ENCODE measurements around the gene TLR2.

TLR2 gene

DNA sequence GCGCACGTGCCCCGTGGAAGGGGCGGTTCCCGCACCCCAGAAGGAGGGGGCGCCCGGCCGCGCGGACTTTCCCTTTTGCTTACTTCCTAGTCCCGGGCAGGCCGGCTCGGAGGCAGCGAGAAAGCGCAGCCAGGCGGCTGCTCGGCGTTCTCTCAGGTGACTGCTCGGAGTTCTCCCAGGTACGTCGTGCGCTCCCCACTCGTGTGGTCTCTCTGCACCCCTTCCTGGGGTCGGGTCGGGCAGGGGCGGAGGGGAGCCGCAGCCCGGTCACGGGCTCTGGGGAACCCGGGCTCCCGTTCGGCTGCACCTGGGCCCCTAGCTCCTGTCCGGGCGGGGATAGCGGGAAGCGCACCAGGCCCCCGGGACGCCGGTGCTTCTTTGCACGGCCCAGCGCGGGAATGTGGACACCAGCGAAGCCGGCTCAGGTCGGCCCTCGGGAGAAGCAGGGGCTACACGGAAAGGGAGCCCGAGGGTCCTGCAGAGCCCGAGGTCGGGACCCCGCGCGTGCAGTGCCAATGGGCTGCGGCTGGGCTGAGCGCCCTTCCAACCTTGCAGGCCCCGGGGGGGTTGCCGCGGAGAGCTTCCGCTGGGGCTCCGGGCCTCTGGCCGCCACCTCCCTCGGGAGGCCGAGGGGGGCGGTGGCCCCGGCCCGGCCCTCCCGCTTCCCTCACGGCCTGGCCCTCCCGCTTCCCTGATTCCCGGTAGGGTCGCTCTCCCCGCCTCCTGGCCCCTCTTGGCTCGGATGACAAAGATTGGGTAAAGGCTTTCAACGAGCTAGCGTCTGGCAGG, at the start of gene TLR2:
Gene TLR2 (plus strand): TSS at position 99 of the 789 bp plus-strand sequence. CDS start 18,628 bp downstream, outside the sequence.
- DNase-seq (ENCODE audit: low read depth), result no peak

DNA sequence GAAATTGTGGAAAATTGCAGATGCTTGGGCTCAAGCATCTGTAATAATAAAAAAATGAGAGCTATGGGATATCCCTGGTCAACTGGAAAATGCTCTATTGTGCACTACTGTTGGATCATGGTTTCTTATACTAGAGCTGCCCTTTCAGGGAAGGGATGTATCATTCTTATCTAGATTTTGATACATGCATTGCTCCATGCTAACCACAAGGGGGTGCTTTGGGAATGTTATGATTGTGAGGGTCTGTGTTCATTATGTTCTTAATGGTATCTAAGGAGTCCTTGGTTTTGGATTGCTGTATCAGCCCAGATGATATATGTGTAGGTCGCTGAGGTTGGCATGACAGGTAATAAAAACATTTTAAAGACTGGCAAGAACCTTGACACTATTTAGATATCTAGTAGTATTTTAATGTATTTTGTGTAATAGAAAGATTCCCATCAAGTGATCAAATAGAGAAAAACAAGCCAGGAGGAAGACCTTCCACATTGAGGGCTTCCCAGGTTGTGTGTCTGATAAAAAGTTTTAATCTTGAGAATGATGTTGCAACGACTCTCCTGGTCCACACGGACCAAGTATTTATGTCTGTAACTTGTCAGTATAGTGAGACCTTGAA, 49.2 kb upstream of the TLR2 start:
- DNase-seq (ENCODE audit: low read depth), result no peak

GRCh38 chr4:153635846-153636245, 48.2 kb upstream of the TLR2 start:
- no peak for DNase-seq (ENCODE audit: low read depth)

- no peak for DNase-seq (ENCODE audit: low read depth)
Measured at GRCh38 chr4:153637201-153637600, 46.9 kb upstream of the TLR2 start.

DNA sequence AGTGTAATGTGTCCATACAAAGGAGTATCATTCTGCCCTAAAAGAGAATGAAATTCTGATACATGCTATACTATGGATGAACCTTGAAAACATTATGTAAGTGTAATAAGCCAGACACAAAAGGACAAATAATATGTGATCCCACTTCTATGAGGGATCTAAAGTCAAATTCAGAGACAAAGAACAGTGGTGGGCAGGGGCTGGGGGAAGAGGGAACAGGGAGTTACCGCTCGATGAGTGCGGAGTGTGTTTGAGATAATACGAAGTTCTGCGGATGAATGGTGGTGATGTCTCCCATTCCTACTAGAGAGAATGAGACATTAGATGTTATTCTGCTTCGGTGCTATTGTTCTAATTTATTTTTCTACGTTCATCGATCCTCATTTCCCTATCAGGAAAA, 46.1 kb upstream of the TLR2 start:
- DNase-seq (ENCODE audit: low read depth), result no peak

DNA sequence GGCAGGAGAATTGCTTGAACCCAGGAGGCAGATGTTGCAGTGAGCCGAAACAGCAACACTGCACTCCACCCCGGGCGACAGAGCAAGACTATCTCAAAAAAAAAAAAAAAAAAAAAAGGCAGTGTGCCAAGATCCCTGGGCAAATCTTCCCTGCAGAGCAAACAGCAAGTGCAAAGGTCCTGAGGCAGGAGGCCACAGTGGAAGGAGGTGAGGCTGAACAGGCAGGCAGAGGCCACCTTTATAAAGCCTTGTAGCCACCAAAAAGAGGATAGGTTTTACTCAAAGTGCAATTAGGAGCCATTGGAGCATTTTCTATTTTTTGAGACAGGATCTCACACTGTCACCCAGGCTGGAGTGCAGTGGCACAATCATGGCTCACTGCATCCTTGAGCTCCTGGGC, 45.1 kb upstream of the TLR2 start:
- DNase-seq (ENCODE audit: low read depth), result no peak

GRCh38 chr4:153639833-153640802, 44.0 kb upstream of the TLR2 start:
- DNase-seq (ENCODE audit: low read depth), result no peak

GRCh38 chr4:153641532-153641931, 42.5 kb upstream of the TLR2 start:
- DNase-seq (ENCODE audit: low read depth), result no peak

- DNase-seq (ENCODE audit: low read depth), result peak; percentile 46
Measured at GRCh38 chr4:153643406-153644383, 40.4 kb upstream of the TLR2 start.

- DNase-seq (ENCODE audit: low read depth), result no peak
Measured at GRCh38 chr4:153645183-153645582, 38.9 kb upstream of the TLR2 start.

- DNase-seq (ENCODE audit: low read depth), result no peak
Measured at GRCh38 chr4:153646261-153646660, 37.8 kb upstream of the TLR2 start.

GRCh38 chr4:153646978-153647377, 37.1 kb upstream of the TLR2 start:
- no peak for DNase-seq (ENCODE audit: low read depth)

DNA sequence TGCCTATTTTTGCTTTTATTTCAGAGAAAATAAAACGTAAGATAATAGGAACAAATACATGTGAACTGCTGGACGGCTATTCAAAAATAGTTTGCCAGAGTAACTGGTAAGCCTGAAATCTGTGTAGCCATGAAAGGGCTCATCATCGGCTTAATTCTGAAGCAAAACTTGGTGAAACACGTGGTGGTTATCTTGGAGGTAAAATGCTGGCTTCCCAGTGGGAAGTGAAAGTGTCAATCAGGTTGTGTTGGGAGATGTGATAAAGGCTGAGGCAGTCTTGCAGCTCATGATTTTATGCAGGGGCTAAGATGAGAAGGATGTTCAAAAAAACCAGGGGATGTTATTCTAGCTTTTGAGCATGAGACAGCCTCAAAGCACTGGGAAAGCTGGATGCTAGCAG, 36.1 kb upstream of the TLR2 start:
- no peak for DNase-seq (ENCODE audit: low read depth)

GRCh38 chr4:153649572-153649991, 34.5 kb upstream of the TLR2 start:
- no peak for DNase-seq (ENCODE audit: low read depth)

DNA sequence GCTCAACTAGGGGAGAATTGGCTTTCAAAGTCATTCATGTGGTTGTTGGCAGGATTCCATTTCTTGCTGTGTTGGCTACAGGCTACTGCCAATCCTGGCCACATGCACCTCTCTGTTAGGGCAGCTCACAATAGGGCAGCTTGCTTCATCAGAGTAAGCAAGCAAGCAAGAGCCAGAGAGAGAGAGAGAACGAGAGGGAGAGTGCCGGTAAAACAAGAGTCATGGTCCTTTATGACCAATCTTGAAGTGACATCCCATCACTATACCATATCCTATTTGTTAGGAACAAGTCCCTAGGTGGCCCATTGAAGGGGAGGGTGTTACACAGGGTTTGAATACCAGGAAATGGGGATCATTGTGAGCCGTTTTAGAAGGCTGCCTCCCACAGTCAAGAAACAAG, 33.0 kb upstream of the TLR2 start:
- DNase-seq (ENCODE audit: low read depth), result no peak

DNA sequence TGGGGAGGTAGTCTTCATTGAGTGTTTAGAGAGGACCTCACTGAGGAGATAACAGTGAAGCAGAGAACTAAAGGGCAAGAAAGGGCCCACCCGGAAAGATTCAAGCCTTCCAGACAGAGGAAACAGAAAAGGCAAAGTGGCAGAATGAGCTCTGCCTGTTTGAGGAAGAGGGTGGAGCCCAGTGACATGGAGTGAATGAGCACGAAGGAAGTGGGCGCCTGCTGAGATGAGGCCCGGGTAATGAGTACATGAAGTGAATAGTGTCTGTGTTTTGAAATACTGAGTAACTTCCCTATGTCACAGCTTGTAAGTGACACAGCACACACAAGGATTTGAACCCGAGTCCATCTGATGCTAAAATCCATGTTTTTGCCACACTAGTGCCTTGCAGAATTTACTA, 32.5 kb upstream of the TLR2 start:
- no peak for DNase-seq (ENCODE audit: low read depth)

- no peak for DNase-seq (ENCODE audit: low read depth)
Measured at GRCh38 chr4:153652051-153652784, 31.9 kb upstream of the TLR2 start.

DNA sequence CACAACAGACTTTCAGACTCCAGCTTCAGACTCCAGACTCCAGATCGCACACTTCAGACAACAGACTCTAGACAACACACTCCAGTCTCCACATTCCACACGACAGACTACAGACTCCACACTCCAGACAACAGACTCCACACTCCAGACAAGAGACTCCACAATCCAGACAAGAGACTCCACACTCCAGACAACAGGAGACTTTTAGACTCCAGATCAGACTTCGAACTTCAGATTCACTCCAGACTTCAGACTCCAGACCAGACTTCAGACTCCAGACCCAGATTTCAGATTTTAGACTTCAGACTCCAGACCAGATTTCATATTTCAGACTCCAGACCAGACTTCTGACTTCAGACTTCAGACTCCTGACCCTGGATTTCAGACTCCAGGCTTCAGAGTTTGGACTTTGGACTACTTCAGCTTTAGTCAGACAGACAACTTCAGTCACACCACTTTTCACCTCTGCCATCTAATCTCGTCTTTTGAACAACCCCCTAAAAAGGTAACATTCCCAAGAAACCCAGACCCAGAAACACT, 29.0 kb upstream of the TLR2 start:
- no peak for DNase-seq (ENCODE audit: low read depth)

GRCh38 chr4:153655928-153656327, 28.2 kb upstream of the TLR2 start:
- no peak for DNase-seq (ENCODE audit: low read depth)

- DNase-seq (ENCODE audit: low read depth), result no peak
Measured at GRCh38 chr4:153661215-153661822, 22.8 kb upstream of the TLR2 start.
